Ishikawa (cell line): ENCODE measurements around the gene SERPINB1.

Experiments used
- CEBPB ChIP-seq: IDR thresholded peaks from 2 replicates; pipeline ENCODE4 v1.6.1; 2012
- CREB1 ChIP-seq: IDR thresholded peaks from 2 replicates; pipeline ENCODE4 v1.6.1; 2012; ENCODE audit warnings: low read depth
- EGR1 ChIP-seq: IDR thresholded peaks from 2 replicates; pipeline ENCODE4 v1.6.1; 2012
- EP300 ChIP-seq: IDR thresholded peaks from 2 replicates; pipeline ENCODE4 v1.6.1; 2012; ENCODE audit warnings: borderline replicate concordance
- FOXM1 ChIP-seq: IDR thresholded peaks from 2 replicates; pipeline ENCODE4 v1.6.1; 2012; ENCODE audit warnings: low read depth, borderline replicate concordance
- MAX ChIP-seq: IDR thresholded peaks from 2 replicates; pipeline ENCODE4 v1.6.1; 2012
- NFIC ChIP-seq: IDR thresholded peaks from 2 replicates; pipeline ENCODE4 v1.6.1; 2012
- RAD21 ChIP-seq: IDR thresholded peaks from 2 replicates; pipeline ENCODE4 v1.6.1; 2012; ENCODE audit warnings: low read depth
- REST ChIP-seq: IDR thresholded peaks from 2 replicates; pipeline ENCODE4 v1.6.1; 2012; ENCODE audit warnings: low read depth, mild to moderate bottlenecking
- TAF1 ChIP-seq: IDR thresholded peaks from 2 replicates; pipeline ENCODE4 v1.6.1; 2012; ENCODE audit warnings: low read depth, mild to moderate bottlenecking
- TCF12 ChIP-seq: IDR thresholded peaks from 2 replicates; pipeline ENCODE4 v1.6.1; 2012; ENCODE audit warnings: low read depth
- TEAD4 ChIP-seq: IDR thresholded peaks from 2 replicates; pipeline ENCODE4 v1.6.1; 2012
- USF1 ChIP-seq: IDR thresholded peaks from 2 replicates; pipeline ENCODE4 v1.6.1; 2012
- YY1 ChIP-seq: IDR thresholded peaks from 2 replicates; pipeline ENCODE4 v1.6.1; 2012; ENCODE audit warnings: low read depth
- ZBTB7A ChIP-seq: IDR thresholded peaks from 2 replicates; pipeline ENCODE4 v1.6.1; 2012; ENCODE audit warnings: low read depth

SERPINB1 gene

GRCh38 chr6:2804516-2804915 is 37.1 kb downstream of the SERPINB1 start:
- TF ChIP-seq RAD21 (no peak), USF1 (no peak), CEBPB (no peak), TEAD4 (no peak), TCF12 (no peak)

GRCh38 chr6:2803731-2804429 is 37.8 kb downstream of the SERPINB1 start:
- TF ChIP-seq TAF1: no peak
- TF ChIP-seq USF1: no peak
- TF ChIP-seq TEAD4: no peak
- no peak for TF ChIP-seq TCF12
- no peak for TF ChIP-seq EP300
- no peak for TF ChIP-seq NFIC
- no peak for TF ChIP-seq FOXM1
- no peak for TF ChIP-seq EGR1
- no peak for TF ChIP-seq RAD21
- TF ChIP-seq REST: no peak
- no peak for TF ChIP-seq ZBTB7A
- no peak for TF ChIP-seq MAX

- no peak for TF ChIP-seq RAD21
Measured at GRCh38 chr6:2802521-2803060, 39.1 kb downstream of the SERPINB1 start.

GRCh38 chr6:2800552-2801316 is 40.9 kb downstream of the SERPINB1 start:
- no peak for TF ChIP-seq ZBTB7A
- TF ChIP-seq RAD21: no peak
- TF ChIP-seq TAF1: no peak
- no peak for TF ChIP-seq TEAD4
- TF ChIP-seq TCF12: no peak
- no peak for TF ChIP-seq FOXM1
- TF ChIP-seq EP300: no peak
- TF ChIP-seq YY1: no peak
- TF ChIP-seq REST: no peak
- no peak for TF ChIP-seq USF1
- TF ChIP-seq EGR1: no peak
- TF ChIP-seq CREB1: no peak
- no peak for TF ChIP-seq CEBPB
- TF ChIP-seq MAX: no peak
- TF ChIP-seq NFIC: no peak

GRCh38 chr6:2799936-2800527 is 41.6 kb downstream of the SERPINB1 start:
- TF ChIP-seq CREB1 (no peak), TCF12 (no peak), NFIC (no peak), ZBTB7A (no peak), YY1 (no peak), EP300 (no peak), TEAD4 (no peak), TAF1 (no peak), CEBPB (no peak), MAX (no peak), RAD21 (no peak), USF1 (no peak), EGR1 (no peak), FOXM1 (no peak), REST (no peak)
